MCF 10A (cell line): ENCODE measurements around the gene ECHDC3. TPM values are rescaled to one million over a fixed set of nuclear protein-coding genes. Genes with fewer than 3 reads are reported as not detected.
"Not testable (repeated sequence)": the region's sequence is repeated elsewhere in the genome, so short reads cannot be mapped to it uniquely, and the experiment has no call there.

ENCODE experiments used
- BruUV-seq: library from RNA; stranded (reverse); fragments of 400-500 nt; replicated peaks from 2 replicates; lab custom pipeline; 2021; lab: Mats Ljungman, UMichigan
- CTCF ChIA-PET: fragments of 300-600 bp; sonication (Branson Sonifier 250); formaldehyde crosslinking; extraction: SDS; loops from one replicate; lab custom pipeline; 2021; ENCODE audit warnings: antibody characterized with exemption, inconsistent platforms; lab: Yijun Ruan, JAX
- POLR2A ChIA-PET: fragments of 300-600, 350-650 bp; sonication (Branson Sonifier 250); formaldehyde crosslinking; extraction: SDS; loops from one replicate; lab custom pipeline; 2020; ENCODE audit warnings: antibody characterized with exemption, inconsistent platforms; lab: Yijun Ruan, JAX
- DNase-seq: peaks from one replicate; pipeline ENCODE4 v3.0.0-alpha.2; 2018; ENCODE audit not compliant: unreplicated experiment
- H3K27ac Mint-ChIP-seq: one replicate; pipeline ENCODE4 v1.8.0; 2022; ENCODE audit warnings: mild to moderate bottlenecking, low read depth, mixed read lengths; ENCODE audit not compliant: unreplicated experiment
- H3K27me3 Mint-ChIP-seq: one replicate; pipeline ENCODE4 v1.8.0; 2022; ENCODE audit warnings: mixed read lengths; ENCODE audit not compliant: insufficient read depth, unreplicated experiment
- H3K36me3 Mint-ChIP-seq: one replicate; pipeline ENCODE4 v1.8.0; 2022; ENCODE audit warnings: mild to moderate bottlenecking, moderate library complexity, mixed read lengths; ENCODE audit not compliant: insufficient read depth, unreplicated experiment
- H3K4me1 Mint-ChIP-seq: one replicate; pipeline ENCODE4 v1.8.0; 2022; ENCODE audit warnings: mixed read lengths; ENCODE audit not compliant: insufficient read depth, unreplicated experiment
- H3K4me3 Mint-ChIP-seq: one replicate; pipeline ENCODE4 v1.8.0; 2022; ENCODE audit warnings: mild to moderate bottlenecking, moderate library complexity, mixed read lengths; ENCODE audit not compliant: unreplicated experiment
- H3K9me3 Mint-ChIP-seq: one replicate; pipeline ENCODE4 v1.8.0; 2022; ENCODE audit warnings: mixed read lengths; ENCODE audit not compliant: unreplicated experiment
- CTCF ChIP-seq: fragments of 200-600 bp; IDR thresholded peaks from one replicate; pipeline ENCODE4 v1.8.0; 2022; ENCODE audit warnings: antibody characterized with exemption, mild to moderate bottlenecking; ENCODE audit not compliant: unreplicated experiment
- intact Hi-C: fragments of 100-400 bp; cut with micrococcal nuclease; formaldehyde crosslinking; loops from 2 replicates; pipeline ENCODE4 v1.14.1; 2022
- total RNA-seq: library from RNA; stranded (reverse); gene quantifications from 2 replicates; pipeline ENCODE4 v1.2.3, GENCODE V29; 2022

Gene ECHDC3
- total RNA-seq, 1 experiment from 2014 or later = 25.5 TPM

GRCh38 chr10:11728353-11728752, 13.8 kb upstream of the ECHDC3 start:
- Mint-ChIP-seq H3K4me1 (peaks cover 6% of the 10 kb centered on the region), H3K4me3 (no peak overlapping the region), H3K27ac (no peak overlapping the region), H3K27me3 (peaks cover 17% of the 10 kb centered on the region), H3K9me3 (peaks cover 12% of the 10 kb centered on the region), H3K36me3 (no peaks in the 10 kb centered on the region)
- no TSS peak for BruUV-seq
- no peak for TF ChIP-seq CTCF
- ChIA-PET CTCF (interaction anchor here (0.6 to 4.4 kb wide), 6 partner anchors 15 to 256 kb away, joined by 3 to 31 read pairs (median 3); no protein-coding TSS in a partner anchor), POLR2A (no interaction called here)
- intact Hi-C loops = loop anchor here (5.0 kb wide), 1 partner anchor 306 kb away; no protein-coding TSS in a partner anchor
- DNase-seq = no peak

GRCh38 chr10:11729790-11730315, 12.3 kb upstream of the ECHDC3 start:
- H3K4me3 Mint-ChIP-seq = no peak overlapping the region
- BruUV-seq = no TSS peak
- H3K27me3 Mint-ChIP-seq = peaks cover 14% of the 10 kb centered on the region
- ChIA-PET POLR2A (interaction anchor here (1.0 kb wide), 1 partner anchor 28 kb away, joined by 3 read pairs; no protein-coding TSS in a partner anchor), CTCF (interaction anchor here (0.6 to 4.4 kb wide), 6 partner anchors 14 to 215 kb away, joined by 3 to 31 read pairs (median 4); no protein-coding TSS in a partner anchor)
- DNase-seq = no peak
- no peaks in the 10 kb centered on the region for H3K36me3 Mint-ChIP-seq
- H3K9me3 Mint-ChIP-seq = peaks cover 12% of the 10 kb centered on the region
- TF ChIP-seq CTCF = no peak
- intact Hi-C loops = loop anchor here (5.0 kb wide), 1 partner anchor 308 kb away; no protein-coding TSS in a partner anchor
- peaks cover 6% of the 10 kb centered on the region for H3K4me1 Mint-ChIP-seq
- no peak overlapping the region for H3K27ac Mint-ChIP-seq

- intact Hi-C loops = no loop called here
- H3K27me3 Mint-ChIP-seq = peaks cover 5% of the 10 kb centered on the region
- no peak overlapping the region for H3K27ac Mint-ChIP-seq
- no peaks in the 10 kb centered on the region for H3K4me1 Mint-ChIP-seq
- no peak for DNase-seq
- BruUV-seq = no TSS peak
- no peak for TF ChIP-seq CTCF
- peaks cover 12% of the 10 kb centered on the region for H3K9me3 Mint-ChIP-seq
- ChIA-PET CTCF (interaction anchor here (0.6 to 4.4 kb wide), 4 partner anchors 15 to 216 kb away, joined by 3 to 31 read pairs (median 4); no protein-coding TSS in a partner anchor), POLR2A (no interaction called here)
- no peaks in the 10 kb centered on the region for H3K36me3 Mint-ChIP-seq
- no peak overlapping the region for H3K4me3 Mint-ChIP-seq
These were observed 11.4 kb upstream of the ECHDC3 start for GRCh38 chr10:11730779-11731178.

- H3K36me3 Mint-ChIP-seq, intact Hi-C loops, H3K4me3 Mint-ChIP-seq, POLR2A ChIA-PET, DNase-seq, H3K4me1 Mint-ChIP-seq, CTCF ChIA-PET, H3K27ac Mint-ChIP-seq, BruUV-seq, H3K9me3 Mint-ChIP-seq: not testable (repeated sequence)
- peaks cover 12% of the 10 kb centered on the region for H3K27me3 Mint-ChIP-seq
These were observed 5.4 kb upstream of the ECHDC3 start for GRCh38 chr10:11736767-11737166.

- BruUV-seq, H3K4me3 Mint-ChIP-seq, CTCF ChIA-PET, H3K27ac Mint-ChIP-seq, H3K9me3 Mint-ChIP-seq, POLR2A ChIA-PET, H3K36me3 Mint-ChIP-seq, DNase-seq, H3K4me1 Mint-ChIP-seq, intact Hi-C loops: not testable (repeated sequence)
- H3K27me3 Mint-ChIP-seq = peaks cover 12% of the 10 kb centered on the region
These were observed 4.7 kb upstream of the ECHDC3 start for GRCh38 chr10:11737258-11738032.
